RCC 7860 (cell line): ENCODE results near the gene ZBTB7B.
"Not testable (repeated sequence)": the region's sequence is repeated elsewhere in the genome, so short reads cannot be mapped to it uniquely, and the experiment has no call there.

Source experiments
- DNase-seq: peaks from one replicate; pipeline ENCODE4 v3.0.0-alpha.2; 2015; ENCODE audit warnings: low spot score
- FAIRE-seq: peaks from 2 replicates; lab custom pipeline; 2012; peaks lifted over from hg19 to GRCh38; lab: Jason Lieb, UNC

The ZBTB7B gene

DNA sequence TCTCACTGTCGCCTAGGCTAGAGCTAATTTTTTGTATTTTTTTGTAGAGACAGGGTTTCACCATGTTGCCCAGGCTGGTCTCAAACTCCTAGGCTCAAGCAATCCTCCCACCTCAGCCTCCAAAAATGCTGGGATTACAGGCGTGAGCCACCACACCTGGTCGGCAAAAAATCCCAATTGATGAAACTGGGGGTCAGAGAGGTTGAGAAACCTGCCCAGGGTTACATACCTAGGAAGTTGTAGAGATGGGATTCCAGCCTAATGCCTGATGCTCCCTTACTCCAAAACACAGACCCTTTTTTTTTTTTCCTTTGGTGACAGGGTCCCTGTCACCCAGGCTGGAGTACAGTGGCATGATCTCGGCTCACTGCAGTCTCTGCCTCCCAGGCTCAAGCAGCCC, 15.9 kb upstream of the ZBTB7B start:
- not testable (repeated sequence) for FAIRE-seq, DNase-seq

GRCh38 chr1:154987326-154987725, 15.3 kb upstream of the ZBTB7B start:
- no peak for DNase-seq
- no peak for FAIRE-seq

DNA sequence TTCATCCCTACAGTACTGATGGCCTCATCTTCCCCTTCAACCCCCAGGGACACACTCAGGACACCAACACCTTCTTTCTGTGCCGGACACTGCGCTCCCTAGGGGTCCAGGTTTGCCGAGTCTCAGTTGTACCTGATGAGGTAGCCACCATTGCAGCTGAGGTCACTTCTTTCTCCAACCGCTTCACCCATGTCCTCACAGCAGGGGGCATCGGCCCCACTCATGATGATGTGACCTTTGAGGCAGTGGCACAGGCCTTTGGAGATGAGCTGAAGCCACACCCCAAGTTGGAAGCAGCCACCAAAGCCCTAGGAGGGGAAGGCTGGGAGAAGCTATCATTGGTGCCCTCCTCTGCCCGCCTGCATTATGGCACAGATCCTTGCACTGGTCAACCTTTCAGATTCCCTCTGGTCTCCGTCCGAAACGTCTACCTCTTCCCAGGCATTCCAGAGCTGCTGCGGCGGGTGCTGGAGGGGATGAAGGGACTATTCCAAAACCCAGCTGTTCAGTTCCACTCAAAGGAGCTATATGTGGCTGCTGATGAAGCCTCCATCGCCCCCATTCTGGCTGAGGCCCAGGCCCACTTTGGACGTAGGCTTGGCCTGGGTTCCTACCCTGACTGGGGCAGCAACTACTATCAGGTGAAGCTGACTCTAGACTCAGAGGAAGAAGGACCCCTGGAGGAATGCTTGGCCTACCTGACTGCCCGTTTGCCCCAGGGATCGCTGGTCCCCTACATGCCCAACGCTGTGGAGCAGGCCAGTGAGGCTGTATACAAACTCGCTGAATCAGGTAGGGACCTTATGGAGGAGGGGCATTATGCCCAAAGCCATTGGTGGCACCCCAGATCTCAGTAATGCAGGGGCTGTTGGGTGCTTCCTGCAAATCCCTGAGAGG, 14.3 kb upstream of the ZBTB7B start:
- FAIRE-seq (no peak), DNase-seq (no peak)

GRCh38 chr1:154989195-154989860, 13.3 kb upstream of the ZBTB7B start:
- no peak for DNase-seq
- no peak for FAIRE-seq

- FAIRE-seq (no peak), DNase-seq (no peak)
These were observed 12.3 kb upstream of the ZBTB7B start for GRCh38 chr1:154990276-154990675.

- FAIRE-seq (no peak), DNase-seq (peak; percentile 64)
These were observed 9.7 kb upstream of the ZBTB7B start for GRCh38 chr1:154992721-154993571.

DNA sequence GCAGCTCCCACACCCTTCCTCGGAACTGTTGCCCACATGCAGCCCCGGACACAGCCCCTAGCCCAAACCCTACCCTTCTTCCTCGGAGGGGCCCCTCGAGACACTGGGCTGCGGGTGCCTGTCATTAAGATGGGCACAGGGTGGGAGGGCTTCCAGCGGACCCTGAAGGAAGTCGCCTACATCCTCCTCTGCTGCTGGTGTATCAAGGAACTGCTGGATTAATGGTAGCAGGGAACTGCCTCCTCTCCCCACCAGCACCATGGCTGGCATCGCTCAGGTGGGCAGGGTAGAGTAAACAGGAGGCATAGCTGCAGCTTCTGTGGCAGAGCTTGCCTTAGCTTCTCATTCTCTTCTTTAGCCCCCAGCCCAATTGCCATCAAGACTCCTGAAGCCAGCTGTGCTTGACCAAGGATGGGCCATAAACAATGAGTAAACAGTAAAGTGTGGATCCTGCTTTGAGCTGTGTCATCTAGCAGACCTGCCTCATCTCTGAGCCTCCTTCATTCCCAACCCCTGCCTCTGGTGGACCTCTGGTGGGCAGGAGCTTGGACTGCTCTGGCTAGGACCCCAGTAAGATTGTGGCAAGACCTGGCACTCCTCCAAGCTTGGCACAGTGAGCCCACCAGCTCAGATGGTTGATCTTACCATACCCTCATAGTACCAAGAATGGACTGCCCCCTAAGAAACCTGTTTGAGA, 8.9 kb upstream of the ZBTB7B start, which contains the start of gene LENEP:
Gene LENEP (plus strand): TSS at position 15 of the 697 bp plus-strand sequence. CDS start 22 bp downstream, at position 37.
- FAIRE-seq, result no peak
- DNase-seq, result no peak

DNA sequence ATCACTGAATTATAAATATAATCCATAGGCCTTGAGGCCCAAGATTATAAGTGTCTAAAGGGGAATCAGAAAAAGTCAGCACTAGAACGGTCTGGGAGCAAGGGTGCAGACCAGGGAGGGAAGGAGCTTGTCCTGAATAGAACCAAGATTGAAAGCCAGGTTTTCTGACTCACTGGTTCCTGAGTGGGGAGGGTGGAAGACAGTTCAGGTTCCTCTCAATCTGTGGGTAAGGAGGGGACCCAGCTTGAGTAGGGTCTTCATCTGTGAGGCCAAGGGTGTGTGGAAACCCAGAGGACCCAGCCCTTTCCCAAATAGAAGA, 8.4 kb upstream of the ZBTB7B start:
- no peak for FAIRE-seq
- DNase-seq, result no peak

DNA sequence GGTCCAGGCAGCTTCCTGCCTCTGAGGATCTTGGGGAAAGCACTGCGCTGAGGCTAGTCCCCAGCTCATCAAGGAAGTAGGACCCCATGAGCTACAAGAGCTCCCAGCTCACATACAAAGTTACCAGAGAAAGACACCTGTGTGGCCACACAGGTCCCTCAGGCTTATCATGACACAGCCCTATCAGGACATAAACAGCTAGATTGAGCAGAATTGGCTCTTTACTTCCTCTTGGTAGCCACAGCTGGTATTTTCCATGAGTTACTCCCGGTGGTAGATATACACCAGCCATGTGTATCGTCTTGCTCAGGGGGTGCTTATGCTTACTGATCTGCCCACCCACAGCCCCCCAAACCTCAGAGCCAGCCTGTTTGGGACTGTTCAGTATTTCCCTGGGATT, 8.0 kb upstream of the ZBTB7B start:
- FAIRE-seq, result no peak
- DNase-seq, result no peak

- FAIRE-seq (peak; percentile 2), DNase-seq (peak; percentile 32)
These were observed 7.2 kb upstream of the ZBTB7B start for GRCh38 chr1:154995301-154995983.

DNA sequence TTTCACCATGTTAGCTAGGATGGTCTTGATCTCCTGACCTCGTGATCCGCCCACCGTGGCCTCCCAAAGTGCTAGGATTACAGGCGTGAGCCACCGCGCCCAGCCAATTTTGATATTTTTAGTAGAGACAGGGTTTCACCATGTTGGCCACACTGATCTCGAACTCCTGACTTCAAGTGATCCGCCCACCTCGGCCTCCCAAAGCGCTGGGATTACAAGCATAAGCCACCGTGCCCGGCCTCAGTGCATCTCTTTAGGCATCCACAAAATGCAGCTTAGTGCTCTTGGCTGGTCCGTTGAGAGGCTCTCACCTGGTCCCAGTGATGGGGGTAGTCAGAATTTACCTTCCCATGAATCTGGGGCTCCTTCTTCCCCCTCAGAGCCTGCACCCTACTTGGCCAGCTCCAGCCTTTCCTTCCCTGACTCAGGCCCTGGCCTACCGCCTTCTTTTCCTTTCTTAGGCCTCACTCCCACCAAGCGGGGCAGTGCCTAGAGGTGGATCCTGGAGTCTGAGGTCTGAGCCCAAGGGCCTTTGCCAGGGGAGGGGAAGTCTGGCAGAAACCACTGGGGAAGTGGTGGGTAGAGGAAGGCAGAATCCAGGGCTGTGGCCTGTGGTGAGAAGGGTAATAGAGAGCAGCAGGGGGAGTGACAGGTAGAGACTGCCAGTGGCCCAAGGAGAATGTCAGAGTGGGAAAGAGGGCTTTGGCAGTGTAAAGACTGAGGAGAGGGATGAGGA, 5.5 kb upstream of the ZBTB7B start:
- FAIRE-seq, result no peak
- no peak for DNase-seq

DNA sequence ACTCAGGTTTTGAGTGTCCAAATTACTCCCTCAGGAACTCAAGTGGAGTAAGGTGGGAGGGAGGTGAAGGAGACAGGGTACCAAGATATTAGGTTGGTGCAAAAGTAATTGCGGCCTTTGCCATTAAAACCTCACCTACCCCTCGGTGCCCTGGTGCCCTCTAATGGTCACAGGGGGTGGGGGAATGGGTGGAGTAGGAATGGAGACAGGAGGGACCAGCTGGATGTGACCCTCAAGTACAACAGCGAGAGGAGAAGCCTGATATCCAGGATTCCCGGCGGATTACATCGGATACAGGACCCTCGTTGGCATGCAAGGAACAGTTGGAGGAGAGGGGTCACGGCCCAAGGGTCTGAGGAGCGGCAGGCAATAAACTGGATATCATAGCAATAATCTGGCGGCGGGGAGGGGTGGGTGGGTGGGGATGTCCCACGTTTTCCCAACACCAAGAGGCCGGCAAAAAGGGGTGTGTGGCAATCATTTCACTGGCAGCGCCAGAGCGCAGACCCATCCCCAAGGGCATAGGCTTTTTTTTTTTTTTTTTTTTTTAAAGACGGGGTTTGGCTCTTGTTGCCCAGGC, 4.3 kb upstream of the ZBTB7B start:
- no peak for DNase-seq
- FAIRE-seq, result no peak

GRCh38 chr1:154998818-154999570, 3.6 kb upstream of the ZBTB7B start:
- FAIRE-seq, result no peak
- no peak for DNase-seq

GRCh38 chr1:154999571-155000410, 2.8 kb upstream of the ZBTB7B start:
- FAIRE-seq, result no peak
- no peak for DNase-seq

DNA sequence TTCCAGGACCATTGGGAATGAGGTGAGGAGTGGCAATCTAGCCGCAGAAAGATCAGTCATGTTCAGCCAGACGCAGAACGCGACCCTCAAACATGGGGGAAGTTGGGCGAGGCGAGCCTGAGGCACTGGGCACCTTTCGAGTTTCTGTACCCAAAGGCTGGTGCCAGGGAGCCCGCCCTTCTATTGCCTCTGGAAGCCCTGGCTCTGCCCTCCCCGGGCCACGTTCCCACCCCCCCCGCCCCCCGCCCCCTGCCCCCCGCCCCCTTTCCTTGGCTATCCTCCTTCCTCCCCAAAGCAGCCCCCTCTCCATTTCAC, 2.2 kb upstream of the ZBTB7B start:
- DNase-seq, result no peak
- FAIRE-seq, result no peak

- peak; percentile 2 for FAIRE-seq
- peak; percentile 64 for DNase-seq
These were observed 1.7 kb upstream of the ZBTB7B start for GRCh38 chr1:155000726-155001424.

- DNase-seq, result no peak
- FAIRE-seq, result no peak
These were observed 1.3 kb upstream of the ZBTB7B start for GRCh38 chr1:155001425-155001674.
